H9 (cell line): Measurements from ENCODE around the gene GIT1. TPM values are rescaled to one million over a fixed set of nuclear protein-coding genes. Genes with fewer than 3 reads are reported as not detected.

Experiments
- DNase-seq: peaks from one replicate; pipeline ENCODE4 v3.0.0-alpha.2; 2017
- H2AFZ ChIP-seq: one replicate; pipeline ENCODE4 v1.6.1; 2013; ENCODE audit warnings: mild to moderate bottlenecking, low read length, control low read depth, moderate library complexity
- H2AK5ac ChIP-seq: 2 replicates; pipeline ENCODE4 v1.6.1; 2013; ENCODE audit warnings: low read length, control low read depth, mixed read lengths; ENCODE audit not compliant: insufficient read length
- H2BK120ac ChIP-seq: one replicate; pipeline ENCODE4 v1.6.1; 2013; ENCODE audit warnings: low read depth, mild to moderate bottlenecking, low read length, control low read depth, inconsistent platforms; ENCODE audit not compliant: poor library complexity, severe bottlenecking
- H2BK12ac ChIP-seq: 2 replicates; pipeline ENCODE4 v1.6.1; 2013; ENCODE audit warnings: low read length, control low read depth, mixed read lengths, low read depth; ENCODE audit not compliant: insufficient read length
- H2BK15ac ChIP-seq: 2 replicates; pipeline ENCODE4 v1.6.1; 2013; ENCODE audit warnings: low read depth, low read length, control low read depth
- H2BK20ac ChIP-seq: one replicate; pipeline ENCODE4 v1.6.1; 2013; ENCODE audit warnings: low read depth, mild to moderate bottlenecking, low read length, control low read depth, inconsistent platforms; ENCODE audit not compliant: poor library complexity, severe bottlenecking
- H2BK5ac ChIP-seq: 2 replicates; pipeline ENCODE4 v1.6.1; 2013; ENCODE audit warnings: low read length, control low read depth, mixed read lengths; ENCODE audit not compliant: insufficient read length
- H3K14ac ChIP-seq: 2 replicates; pipeline ENCODE4 v1.6.1; 2013; ENCODE audit warnings: low read length, control low read depth; ENCODE audit not compliant: insufficient read depth
- H3K18ac ChIP-seq: 2 replicates; pipeline ENCODE4 v1.6.1; 2013; ENCODE audit warnings: low read depth, mild to moderate bottlenecking, mixed read lengths, low read length, control low read depth; ENCODE audit not compliant: insufficient read length
- H3K23ac ChIP-seq: 2 replicates; pipeline ENCODE4 v1.6.1; 2013; ENCODE audit warnings: low read length, control low read depth, mixed read lengths, low read depth; ENCODE audit not compliant: insufficient read length
- H3K23me2 ChIP-seq: 2 replicates; pipeline ENCODE4 v1.6.1; 2013; ENCODE audit warnings: low read depth, mild to moderate bottlenecking, mixed read lengths, low read length, control low read depth; ENCODE audit not compliant: insufficient read length, poor library complexity, severe bottlenecking
- H3K27ac ChIP-seq: 2 replicates; pipeline ENCODE4 v1.5.1; 2013; ENCODE audit warnings: low read length, control low read depth, mixed read lengths, low read depth; ENCODE audit not compliant: insufficient read length
- H3K27me3 ChIP-seq: 2 replicates; pipeline ENCODE4 v1.6.1; 2013; ENCODE audit warnings: low read length, control low read depth, inconsistent platforms; ENCODE audit not compliant: insufficient read depth
- H3K4ac ChIP-seq: 2 replicates; pipeline ENCODE4 v1.6.1; 2013; ENCODE audit warnings: low read depth, mild to moderate bottlenecking, control low read depth, inconsistent platforms, low read length, moderate library complexity
- H3K4me1 ChIP-seq: 2 replicates; pipeline ENCODE4 v1.6.1; 2013; ENCODE audit warnings: low read length, control low read depth, inconsistent platforms; ENCODE audit not compliant: insufficient read depth
- H3K4me2 ChIP-seq: 2 replicates; pipeline ENCODE4 v1.6.1; 2013; ENCODE audit warnings: low read length, control low read depth, mixed read lengths; ENCODE audit not compliant: insufficient read length, insufficient read depth
- H3K56ac ChIP-seq: 2 replicates; pipeline ENCODE4 v1.6.1; 2013; ENCODE audit warnings: low read depth, mild to moderate bottlenecking, mixed read lengths, low read length, control low read depth; ENCODE audit not compliant: insufficient read length
- H3K79me1 ChIP-seq: 2 replicates; pipeline ENCODE4 v1.6.1; 2013; ENCODE audit warnings: low read depth, mild to moderate bottlenecking, moderate library complexity, low read length, control low read depth, inconsistent platforms; ENCODE audit not compliant: insufficient read depth, poor library complexity, severe bottlenecking
- H3K79me2 ChIP-seq: 2 replicates; pipeline ENCODE4 v1.6.1; 2013; ENCODE audit warnings: low read length, control low read depth, inconsistent platforms; ENCODE audit not compliant: insufficient read depth
- H3K9ac ChIP-seq: 2 replicates; pipeline ENCODE4 v1.6.1; 2013; ENCODE audit warnings: low read length, control low read depth, mixed read lengths; ENCODE audit not compliant: insufficient read length; ENCODE audit errors: extremely low read depth
- H3K9me3 ChIP-seq: one replicate; pipeline ENCODE4 v1.6.1; 2013; ENCODE audit warnings: low read depth, low read length, inconsistent platforms; ENCODE audit not compliant: control insufficient read depth
- H3T11ph ChIP-seq: one replicate; pipeline ENCODE4 v1.6.1; 2013; ENCODE audit warnings: mild to moderate bottlenecking, low read length, control low read depth, inconsistent platforms
- H4K20me1 ChIP-seq: one replicate; pipeline ENCODE4 v1.6.1; 2013; ENCODE audit not compliant: control insufficient read depth, insufficient read length, insufficient read depth
- H4K5ac ChIP-seq: 2 replicates; pipeline ENCODE4 v1.6.1; 2013; ENCODE audit warnings: low read depth, mild to moderate bottlenecking, mixed read lengths, low read length, control low read depth; ENCODE audit not compliant: insufficient read length
- H4K8ac ChIP-seq: replicated peaks from 2 replicates; pipeline ENCODE4 v1.6.1; 2013; ENCODE audit warnings: low read length, control low read depth, mixed read lengths, low read depth; ENCODE audit not compliant: insufficient read length
- H4K91ac ChIP-seq: 2 replicates; pipeline ENCODE4 v1.6.1; 2013; ENCODE audit warnings: low read depth, mild to moderate bottlenecking, moderate library complexity, mixed read lengths, low read length, control low read depth; ENCODE audit not compliant: insufficient read length
- H3K27ac Mint-ChIP-seq, 3 experiments: 2 replicates in 2 of 3; 3 replicates in 1 of 3; pipeline ENCODE4 v1.8.0; 2020 to 2021; ENCODE audit warnings: mixed read lengths in 3 of 3, mild to moderate bottlenecking in 1 of 3, moderate library complexity in 1 of 3
- H3K27me3 Mint-ChIP-seq: 2 replicates; pipeline ENCODE4 v1.8.0; 2021; ENCODE audit warnings: low read depth, mild to moderate bottlenecking, moderate library complexity, mixed read lengths
- H3K36me3 Mint-ChIP-seq, 3 experiments: 2 replicates in 2 of 3; 3 replicates in 1 of 3; pipeline ENCODE4 v1.8.0; 2020 to 2021; ENCODE audit warnings: low read depth in 3 of 3, mixed read lengths in 3 of 3; ENCODE audit not compliant: insufficient read depth in 1 of 3
- H3K4me1 Mint-ChIP-seq, 2 experiments: 2 replicates each; pipeline ENCODE4 v1.8.0; 2020; ENCODE audit warnings: mixed read lengths in 2 of 2
- H3K4me3 Mint-ChIP-seq, 2 experiments: 2 replicates in 1 of 2; 3 replicates in 1 of 2; pipeline ENCODE4 v1.8.0; 2020 to 2021; ENCODE audit warnings: mild to moderate bottlenecking in 2 of 2, mixed read lengths in 2 of 2, moderate library complexity in 1 of 2
- H3K9me3 Mint-ChIP-seq, 2 experiments: 2 replicates in 1 of 2; 3 replicates in 1 of 2; pipeline ENCODE4 v1.8.0; 2020; ENCODE audit warnings: mild to moderate bottlenecking in 2 of 2, mixed read lengths in 2 of 2, moderate library complexity in 1 of 2
- CTCF ChIP-seq: fragments of 200-600 bp; sonication (generic); conservative IDR thresholded peaks from 3 replicates; pipeline ENCODE4 v1.8.0; 2021; ENCODE audit warnings: antibody characterized with exemption, mild to moderate bottlenecking
- WGBS: extraction: QIAGEN DNeasy Blood & Tissue Kit; methylation state at CpG from one replicate; pipeline ENCODE4 v1.1.7; 2013; ENCODE audit warnings: missing lambda C conversion rate, low lambda C conversion rate, mixed read lengths; ENCODE audit not compliant: insufficient read length; ENCODE audit errors: extremely low coverage; 5-methylcytosine and 5-hydroxymethylcytosine counted together
- total RNA-seq: library from RNA; stranded (reverse); gene quantifications from 2 replicates; pipeline ENCODE4 v1.2.1, GENCODE V29; 2021

Gene GIT1
- total RNA-seq, 1 experiment from 2014 or later, result 47.4 TPM

GRCh38 chr17:29614349-29615047 lies 25.1 kb upstream of the GIT1 start:
- Histone ChIP-seq H2AK5ac (no peak overlapping the region), H2BK120ac (no peak overlapping the region), H4K91ac (no peak overlapping the region), H3K23ac (no peak overlapping the region), H3K27me3 (peaks cover 11% of the 10 kb centered on the region), H3K9me3 (no peaks in the 10 kb centered on the region), H3K9ac (no peak overlapping the region), H3K18ac (no peak overlapping the region), H2AFZ (no peak overlapping the region), H3K23me2 (peaks cover 9% of the 10 kb centered on the region), H3K4me2 (no peak overlapping the region), H3K27ac (no peak overlapping the region), H2BK15ac (no peak overlapping the region), H3K4me1 (peaks cover 2% of the 10 kb centered on the region; the same call in 1 of the 2 replicates), H3K79me2 (no peaks in the 10 kb centered on the region), H2BK5ac (no peak overlapping the region), H2BK12ac (no peak overlapping the region), H4K8ac (no peak overlapping the region), H2BK20ac (no peak overlapping the region), H3K79me1 (no peaks in the 10 kb centered on the region), H3K14ac (no peak overlapping the region), H4K20me1 (no peaks in the 10 kb centered on the region), H3T11ph (no peak overlapping the region), H4K5ac (no peak overlapping the region), H3K4ac (no peak overlapping the region), H3K56ac (no peak overlapping the region)
- WGBS, result no CpG with 5 or more reads among the region's 16 CpGs
- peaks cover 65% of the 10 kb centered on the region for H3K27me3 Mint-ChIP-seq
- H3K9me3 Mint-ChIP-seq, result no peaks in the 10 kb centered on the region
- peaks cover 21 to 48% of the 10 kb centered on the region in 2 experiments for H3K4me1 Mint-ChIP-seq
- TF ChIP-seq CTCF, result no peak
- peak; percentile 48 for DNase-seq
- H3K36me3 Mint-ChIP-seq, result peaks cover 2 to 10% (median 8%) of the 10 kb centered on the region in 3 experiments; a peak in 4 of 7 replicates
- peak overlapping the region in 1 of 2 experiments; percentile 69; a peak in 3 of 5 replicates for H3K4me3 Mint-ChIP-seq
- H3K27ac Mint-ChIP-seq, result no peak overlapping the region
